HuH-7.5 (cell line): ENCODE data around the gene HNRNPLL.
"Not testable (repeated sequence)": the region's sequence is repeated elsewhere in the genome, so short reads cannot be mapped to it uniquely, and the experiment has no call there.

Source experiments
- DNase-seq: peaks from one replicate; pipeline ENCODE4 v3.0.0; 2011; ENCODE audit warnings: low spot score

Gene HNRNPLL

GRCh38 chr2:38552259-38552658, 50.5 kb downstream of the HNRNPLL start:
- DNase-seq: no peak

DNA sequence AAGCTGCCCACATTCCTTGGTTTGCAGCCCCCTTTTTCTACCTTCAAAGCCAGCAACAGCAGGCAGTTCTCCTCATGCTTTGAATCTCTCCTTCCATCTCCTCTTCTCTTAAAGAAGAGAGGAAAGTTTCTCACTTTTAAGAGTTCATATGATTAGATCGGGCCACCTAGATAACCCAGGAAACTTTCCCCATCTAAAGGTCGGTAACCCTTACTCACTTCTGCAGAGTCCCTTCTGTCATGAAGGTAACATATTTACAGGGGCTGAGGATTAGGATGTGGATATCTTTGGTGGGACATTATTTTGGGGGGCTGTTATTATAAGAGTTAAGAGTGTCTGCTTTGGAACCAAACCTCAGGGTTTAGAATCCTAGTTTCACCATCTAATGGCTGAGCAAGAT, 51.0 kb downstream of the HNRNPLL start:
- no peak for DNase-seq

- DNase-seq: no peak
Observed at GRCh38 chr2:38551171-38551570, 51.6 kb downstream of the HNRNPLL start.

GRCh38 chr2:38549851-38550250, 52.9 kb downstream of the HNRNPLL start:
- no peak for DNase-seq

GRCh38 chr2:38549071-38549704, 53.5 kb downstream of the HNRNPLL start:
- no peak for DNase-seq

DNA sequence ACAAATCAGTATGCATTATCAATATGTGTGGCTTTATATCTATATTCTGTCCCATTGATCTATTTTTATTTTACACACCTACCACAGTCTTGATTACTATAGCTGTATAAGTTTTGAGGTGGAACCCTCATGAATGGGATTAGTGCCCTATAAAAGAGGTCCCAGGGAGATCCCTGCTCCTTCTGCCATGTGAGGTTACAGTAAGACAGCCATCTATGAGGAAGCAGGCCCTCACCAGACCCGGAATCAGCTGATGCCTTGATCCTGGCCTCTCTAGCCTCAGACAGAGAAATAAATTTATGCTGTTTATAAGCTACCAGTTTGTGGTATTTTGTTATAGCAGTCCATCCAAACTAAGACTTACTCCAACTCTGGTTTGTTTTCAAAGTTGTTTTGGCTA, 54.9 kb downstream of the HNRNPLL start:
- no peak for DNase-seq

GRCh38 chr2:38546585-38546984, 56.1 kb downstream of the HNRNPLL start:
- no peak for DNase-seq

DNA sequence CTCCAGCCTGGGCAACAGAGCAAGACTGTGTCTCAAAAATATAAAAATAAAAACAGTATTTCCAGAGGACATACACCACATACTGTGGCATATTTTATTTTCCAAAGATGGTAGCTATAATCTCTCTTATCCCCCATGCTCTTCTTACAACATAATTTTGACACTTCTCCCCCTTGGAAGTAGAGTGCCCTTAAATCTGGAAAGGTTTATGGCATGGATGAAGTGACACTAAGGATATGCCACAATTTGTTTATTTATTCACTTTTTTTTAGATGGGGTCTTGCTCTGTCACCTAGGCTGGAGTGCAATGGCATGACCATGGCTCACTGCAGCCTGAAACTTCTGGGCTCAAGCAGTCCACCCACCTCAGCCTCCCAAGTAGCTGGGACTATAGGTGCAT, 56.7 kb downstream of the HNRNPLL start:
- DNase-seq: no peak

DNA sequence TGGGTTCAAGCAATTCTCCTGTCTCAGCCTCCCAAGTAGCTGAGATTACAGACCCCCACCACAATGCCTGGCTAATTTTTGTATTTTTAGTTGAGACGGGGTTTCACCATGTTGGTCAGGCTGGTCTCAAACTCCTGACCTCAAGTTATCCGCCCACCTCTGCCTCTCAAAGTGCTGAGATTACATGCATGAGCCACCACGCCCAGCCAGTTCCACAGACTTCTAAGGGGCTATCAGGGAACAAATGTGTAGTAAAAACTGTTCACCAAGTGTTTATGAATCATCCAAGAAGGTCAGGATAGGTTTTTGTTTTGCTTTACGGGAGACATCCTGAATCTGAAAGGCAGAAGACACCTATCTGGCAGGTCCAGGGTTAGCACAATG, 60.5 kb downstream of the HNRNPLL start:
- not testable (repeated sequence) for DNase-seq

GRCh38 chr2:38540580-38541286, 62.0 kb downstream of the HNRNPLL start:
- DNase-seq: no peak

GRCh38 chr2:38539086-38539485, 63.6 kb downstream of the HNRNPLL start:
- no peak for DNase-seq

- DNase-seq: no peak
Observed at GRCh38 chr2:38537937-38538525, 64.7 kb downstream of the HNRNPLL start.

DNA sequence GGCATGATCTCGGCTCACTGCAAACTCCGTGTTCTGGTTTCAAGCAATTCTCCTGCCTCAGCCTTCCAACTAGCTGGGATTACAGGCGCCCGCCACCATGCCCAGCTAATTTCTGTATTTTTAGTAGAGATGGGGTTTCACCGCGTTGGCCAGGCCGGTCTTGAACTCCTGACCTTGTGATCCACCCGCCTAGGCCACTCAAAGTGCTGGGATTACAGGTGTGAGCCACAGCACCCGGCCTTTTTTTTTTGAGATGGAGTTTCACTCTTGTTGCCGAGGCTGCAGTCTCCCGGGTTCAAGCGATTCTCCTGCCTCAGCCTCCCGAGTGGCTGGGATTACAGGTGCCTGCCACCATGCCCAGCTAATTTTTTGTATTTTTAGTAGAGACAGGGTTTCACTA, 65.4 kb downstream of the HNRNPLL start:
- not testable (repeated sequence) for DNase-seq

GRCh38 chr2:38535744-38536506, 66.8 kb downstream of the HNRNPLL start:
- DNase-seq: peak; percentile 64

- no peak for DNase-seq
Observed at GRCh38 chr2:38535404-38535743, 67.4 kb downstream of the HNRNPLL start.

GRCh38 chr2:38534746-38535403, 67.9 kb downstream of the HNRNPLL start:
- DNase-seq: no peak

DNA sequence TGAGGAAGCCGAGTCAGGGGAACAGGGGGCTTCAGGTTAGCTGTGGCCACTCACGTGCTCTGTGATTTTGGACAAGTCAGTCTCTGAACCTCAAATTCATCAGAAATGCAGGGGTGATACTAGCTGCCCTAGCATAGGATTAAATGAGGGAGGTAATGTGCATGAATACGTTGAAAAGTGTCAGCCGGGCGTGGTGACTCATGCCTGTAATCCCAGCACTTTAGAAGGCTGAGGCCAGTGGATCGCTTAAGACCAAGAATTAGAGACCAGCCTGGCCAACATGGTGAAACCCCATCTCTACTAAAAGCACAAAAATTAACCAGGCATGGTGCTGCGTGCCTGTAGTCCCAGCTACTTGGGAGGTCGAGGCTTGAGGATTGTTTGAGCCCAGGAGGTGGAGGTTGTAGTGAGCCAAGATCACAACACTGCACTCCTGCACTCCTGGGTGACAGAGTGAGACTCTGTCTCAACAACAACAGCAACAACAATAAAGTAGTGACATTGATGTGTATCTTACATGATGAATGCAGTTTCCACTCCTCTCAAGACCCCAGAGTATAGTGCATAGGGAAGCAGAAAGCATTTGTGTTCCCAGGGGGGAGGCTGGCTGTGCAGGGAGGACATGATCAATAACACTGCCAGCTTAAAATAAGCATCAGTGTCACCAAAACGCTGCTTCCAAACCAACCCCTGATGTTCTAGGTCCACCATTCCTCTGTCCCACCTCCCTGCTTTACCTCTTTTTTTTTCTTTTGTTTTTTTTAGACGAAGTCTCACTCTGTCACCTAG, 68.8 kb downstream of the HNRNPLL start:
- no peak for DNase-seq

- no peak for DNase-seq
Observed at GRCh38 chr2:38533180-38533579, 69.5 kb downstream of the HNRNPLL start.

GRCh38 chr2:38532366-38532765, 70.4 kb downstream of the HNRNPLL start:
- no peak for DNase-seq

GRCh38 chr2:38529208-38529607, 73.5 kb downstream of the HNRNPLL start:
- DNase-seq: no peak

- no peak for DNase-seq
Observed at GRCh38 chr2:38528534-38528933, 74.2 kb downstream of the HNRNPLL start.
